GM23248 (cell line): Measurements from ENCODE around the gene NEDD4L.

Source experiments
- EZH2 ChIP-seq: fragments of 200-600 bp; sonication (generic); IDR thresholded peaks from 2 replicates; pipeline ENCODE4 v1.6.1; 2018; ENCODE audit warnings: antibody characterized with exemption, mild to moderate bottlenecking; ENCODE audit not compliant: insufficient read depth, poor library complexity, severe bottlenecking
- EZH2phosphoT487 ChIP-seq: fragments of 200-600 bp; sonication (generic); IDR thresholded peaks from 2 replicates; pipeline ENCODE4 v1.6.1; 2018; ENCODE audit warnings: antibody characterized with exemption, moderate library complexity, mild to moderate bottlenecking, low read depth; ENCODE audit not compliant: insufficient read depth

DNA sequence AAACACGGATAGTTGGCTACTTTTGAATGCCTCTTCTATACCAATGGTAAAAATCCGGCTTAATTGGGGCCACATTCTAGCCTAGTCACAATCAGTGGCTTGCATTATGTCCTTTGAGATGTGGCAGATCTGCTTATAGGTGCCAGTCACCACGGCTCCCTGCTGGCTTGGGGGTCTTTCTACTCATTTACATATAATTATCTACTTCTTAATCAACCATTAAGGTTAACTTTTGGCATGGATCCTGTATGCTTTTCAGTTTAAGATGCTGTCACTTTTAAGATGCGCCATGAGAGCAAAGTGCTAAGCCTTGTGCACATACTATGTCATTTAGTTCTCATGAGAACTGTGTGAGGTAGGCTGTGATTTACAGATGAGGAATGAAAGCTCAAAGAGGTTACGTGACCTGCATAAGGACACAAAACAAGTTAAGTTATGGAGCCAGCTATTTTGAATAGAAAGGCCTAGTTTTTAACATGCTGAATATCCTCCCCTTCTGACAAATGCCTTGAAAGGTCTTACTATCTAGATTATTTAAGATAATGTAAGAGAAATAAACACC, 4.1 kb downstream of the NEDD4L start:
- no peak for TF ChIP-seq EZH2phosphoT487
- TF ChIP-seq EZH2: no peak
